ENCODE results near the gene HDAC6. TPM values are rescaled to one million over a fixed set of nuclear protein-coding genes. Genes with fewer than 3 reads are reported as not detected.

Gene HDAC6
- total and polyA plus RNA-seq, 10 of the 15 experiments (the other 5 are each of a cell fraction or from before 2014, with no cell fraction given): 8.3 to 47.0 (median 34.1) TPM

- TF ChIP-seq SMAD5 (IDR thresholded peaks at IDR 0.05; ENCODE audit: low read depth): no peak
- no peak for TF ChIP-seq PAX8 (IDR thresholded peaks at IDR 0.05)
- TF ChIP-seq ZNF384 (IDR thresholded peaks at IDR 0.05; ENCODE audit: borderline replicate concordance, low read depth, low read length): no peak
- no peak for TF ChIP-seq NR2F1 (conservative IDR thresholded peaks at IDR 0.05)
- TF ChIP-seq ZNF622 (IDR thresholded peaks at IDR 0.05): no peak
- no peak for TF ChIP-seq RUNX3 (IDR thresholded peaks at IDR 0.05; ENCODE audit: low read length)
- TF ChIP-seq SPI1 (IDR thresholded peaks at IDR 0.05; ENCODE audit: borderline replicate concordance, insufficient read depth, low read depth, low read length): no peak
- no peak for TF ChIP-seq FOXK2 (IDR thresholded peaks at IDR 0.05)
Observed at GRCh38 chrX:48790477-48790876, 11.4 kb upstream of the HDAC6 start (continued).

GRCh38 chrX:48791063-48791820 lies 10.6 kb upstream of the HDAC6 start:
- FAIRE-seq (no peak), ATAC-seq (no peak), DNase-seq (ENCODE audit: low read depth, low spot score) (no peak)
- ChIA-PET RAD21 (ENCODE audit: unreplicated experiment) (no interaction called here), CTCF (no interaction called here), SMC1A (ENCODE audit: uncharacterized antibody, unreplicated experiment) (no interaction called here), POLR2A (no interaction called here)
- no peak overlapping the region for H3K4me2 ChIP-seq (ENCODE audit: control insufficient read depth, insufficient read depth)
- no peak overlapping the region for H3K4me3 ChIP-seq
- H3K79me2 ChIP-seq (ENCODE audit: control insufficient read depth, insufficient read depth, low read length): no peaks in the 10 kb centered on the region
- no peak overlapping the region for H3K9ac ChIP-seq (ENCODE audit: control insufficient read depth, insufficient read depth, low read length)
- no TSS peak for BruUV-seq (replicated peaks)
- intact Hi-C loops (cut with micrococcal nuclease; ENCODE audit: unreplicated experiment): no loop called here
- TF ChIP-seq MLLT1 (IDR thresholded peaks at IDR 0.05) (no peak), MYB (IDR thresholded peaks at IDR 0.05; ENCODE audit: borderline replicate concordance, low read depth, low read length) (no peak), USF2 (IDR thresholded peaks at IDR 0.05; ENCODE audit: borderline replicate concordance, low read depth, low read length) (no peak), MAX (IDR thresholded peaks at IDR 0.05; ENCODE audit: low read depth, low read length) (no peak)
- in situ Hi-C loops (cut with MboI): loop anchor here (5.0 kb wide), 1 partner anchor 36 kb away; the partner anchor contains the start of gene ERAS
- no peaks in the 10 kb centered on the region for H3K9me3 ChIP-seq (replicated peaks; ENCODE audit: control insufficient read depth, insufficient read depth, low read length)
- 40% methylated on average over 11 of the region's 11 CpGs for WGBS (ENCODE audit: insufficient coverage, insufficient replicate concordance, low lambda C conversion rate, missing lambda C conversion rate)
- H3K36me3 ChIP-seq (ENCODE audit: control insufficient read depth in 2 of 2, insufficient read depth in 2 of 2, low read length in 1 of 2): no peaks in the 10 kb centered on the region
- no peaks in the 10 kb centered on the region for H3K27me3 ChIP-seq (replicated peaks in 1 of 2; ENCODE audit: control insufficient read depth in 2 of 2, insufficient read depth in 2 of 2, low read length in 1 of 2)
- no peak overlapping the region for H3K27ac ChIP-seq (ENCODE audit: control insufficient read depth, insufficient read depth)
- H4K20me1 ChIP-seq (ENCODE audit: control insufficient read depth, insufficient read depth): no peaks in the 10 kb centered on the region
- H2AFZ ChIP-seq (ENCODE audit: control insufficient read depth, low read depth, low read length): no peak overlapping the region
- no peaks in the 10 kb centered on the region for H3K4me1 ChIP-seq (ENCODE audit: control insufficient read depth, insufficient read depth, low read length)
